Measurements from ENCODE around the gene RIPK4.
"Not testable (repeated sequence)": the region's sequence is repeated elsewhere in the genome, so short reads cannot be mapped to it uniquely, and the experiment has no call there.

DNA sequence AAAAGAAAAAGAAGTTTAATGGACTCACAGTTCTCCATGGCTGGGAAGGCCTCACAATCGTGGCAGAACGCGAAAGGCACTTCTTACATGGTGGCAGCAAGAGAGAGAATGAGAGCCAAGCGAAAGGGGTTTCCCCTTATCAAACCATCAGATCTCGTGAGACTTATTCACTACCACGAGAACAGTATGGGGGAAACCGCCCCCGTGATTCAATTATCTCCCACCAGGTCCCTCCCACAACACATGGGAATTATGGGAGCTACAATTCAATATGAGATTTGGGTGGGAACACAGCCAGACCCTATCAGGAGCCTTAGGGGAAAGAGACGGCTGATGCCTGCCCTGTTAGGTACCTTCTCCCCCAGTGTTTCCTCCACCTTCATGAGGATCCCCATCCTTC is 43.0 kb downstream of the RIPK4 start:
- TF ChIP-seq CTCF (IDR thresholded peaks at IDR 0.05; ENCODE audit: insufficient read depth, low read depth, low read length); EZH2 (IDR thresholded peaks at IDR 0.05; ENCODE audit: insufficient read depth, low read length): not testable (repeated sequence)
